K562 (cell line): Measurements from ENCODE around the gene AMZ2. TPM values are rescaled to one million over a fixed set of nuclear protein-coding genes. Genes with fewer than 3 reads are reported as not detected.
"Not testable (repeated sequence)": the region's sequence is repeated elsewhere in the genome, so short reads cannot be mapped to it uniquely, and the experiment has no call there.

Experiments used
- ATAC-seq: fragments of 200-7000 bp; cut with Tn5 transposase; 3 replicates; pipeline ENCODE4 v1.9.1; 2020; ENCODE audit warnings: moderate library complexity
- BruUV-seq: library from RNA; stranded (reverse); fragments of 400-500 nt; replicated peaks from 2 replicates; lab custom pipeline; 2021; lab: Mats Ljungman, UMichigan
- CTCF ChIA-PET: fragments of 300-600 bp; formaldehyde crosslinking; extraction: SDS; loops from one replicate; lab custom pipeline; 2021; ENCODE audit warnings: low intra/inter-chr PET ratio; lab: Yijun Ruan, JAX
- POLR2A ChIA-PET: fragments of 300-600, 350-650 bp; sonication (Branson Sonifier 250); formaldehyde crosslinking; extraction: SDS; loops from one replicate; lab custom pipeline; 2021; ENCODE audit warnings: antibody characterized with exemption, inconsistent platforms; lab: Yijun Ruan, JAX
- DNase-seq, 4 experiments: peaks; one replicate each; pipeline versions ENCODE4 v3.0.0 to v3.0.0-alpha.2; 2011 to 2018; ENCODE audit warnings: low spot score in 3 of 4, mixed read lengths in 3 of 4; ENCODE audit errors: extremely low read depth in 1 of 4
- FAIRE-seq: peaks from 2 replicates; lab custom pipeline; 2011; peaks lifted over from hg19 to GRCh38; lab: Jason Lieb, UNC
- H2AFZ ChIP-seq: 2 replicates; pipeline ENCODE4 v1.6.0; 2011; ENCODE audit warnings: low read depth, low read length, control low read depth, inconsistent platforms
- H3K27ac ChIP-seq: fragments of 200-600 bp; 3 replicates; pipeline ENCODE4 v1.8.0; 2011; ENCODE audit warnings: low read depth, mild to moderate bottlenecking, control low read depth, inconsistent platforms, low read length, moderate library complexity, mixed read lengths; ENCODE audit errors: extremely low read depth
- H3K27me3 ChIP-seq, 2 experiments: fragments of 300-600 bp in 1 of 2; 2 replicates in 1 of 2; 3 replicates in 1 of 2; pipeline versions ENCODE4 v1.6.0 to v1.8.0; 2011; ENCODE audit warnings: inconsistent platforms in 2 of 2, low read length in 2 of 2, mild to moderate bottlenecking in 1 of 2, mixed read lengths in 1 of 2, moderate library complexity in 1 of 2; ENCODE audit not compliant: control insufficient read depth in 2 of 2, insufficient read depth in 2 of 2
- H3K36me3 ChIP-seq: fragments of 300-600 bp; 3 replicates; pipeline ENCODE4 v1.8.0; 2011; ENCODE audit warnings: mild to moderate bottlenecking, low read length, inconsistent platforms; ENCODE audit not compliant: control insufficient read depth, insufficient read depth
- H3K4me1 ChIP-seq, 2 experiments: fragments of 200-600 bp in 1 of 2; replicated peaks in 1 of 2; 2 replicates in 1 of 2; 3 replicates in 1 of 2; pipeline versions ENCODE4 v1.5.1 to v1.8.0; 2011; ENCODE audit warnings: inconsistent platforms in 2 of 2, low read length in 2 of 2, mild to moderate bottlenecking in 1 of 2, mixed read lengths in 1 of 2, moderate library complexity in 1 of 2; ENCODE audit not compliant: control insufficient read depth in 2 of 2, insufficient read depth in 2 of 2
- H3K4me2 ChIP-seq: 2 replicates; pipeline ENCODE4 v1.6.1; 2011; ENCODE audit warnings: low read length, control low read depth, inconsistent platforms, mixed read lengths; ENCODE audit not compliant: insufficient read depth
- H3K4me3 ChIP-seq: fragments of 200-600 bp; sonication (generic), shearing (Covaris generic); 2 replicates; pipeline ENCODE4 v1.5.1; 2016; ENCODE audit warnings: control low read depth, inconsistent platforms
- H3K79me2 ChIP-seq: fragments of 200-600 bp; 3 replicates; pipeline ENCODE4 v1.8.0; 2011; ENCODE audit warnings: low read length, inconsistent platforms; ENCODE audit not compliant: control insufficient read depth, insufficient read depth
- H3K9ac ChIP-seq, 2 experiments: 2 replicates each; pipeline versions ENCODE4 v1.6.0 to v1.6.1; 2011; ENCODE audit warnings: low read depth in 2 of 2, low read length in 2 of 2, control low read depth in 1 of 2, inconsistent platforms in 1 of 2, mild to moderate bottlenecking in 1 of 2, mixed read lengths in 1 of 2; ENCODE audit not compliant: insufficient read depth in 1 of 2
- H3K9me1 ChIP-seq: one replicate; pipeline ENCODE4 v1.6.0; 2011; ENCODE audit warnings: inconsistent platforms, mild to moderate bottlenecking, low read length, moderate library complexity; ENCODE audit not compliant: control insufficient read depth, insufficient read depth
- H3K9me3 ChIP-seq: replicated peaks from 2 replicates; pipeline ENCODE4 v1.5.1; 2011; ENCODE audit warnings: low read depth, low read length, inconsistent platforms; ENCODE audit not compliant: control insufficient read depth, insufficient read depth
- H4K20me1 ChIP-seq: replicated peaks from 2 replicates; pipeline ENCODE4 v1.6.1; 2011; ENCODE audit warnings: low read length, inconsistent platforms, mixed read lengths; ENCODE audit not compliant: control insufficient read depth, insufficient read depth
- GABPA ChIP-seq: fragments of 200-800 bp; sonication (Bioruptor generic); conservative IDR thresholded peaks from 2 replicates; pipeline ENCODE4 v1.6.1; 2016; ENCODE audit warnings: low read depth, missing genetic modification characterization, missing compliant biosample characterization
- NFIC ChIP-seq: fragments of 450-650 bp; IDR thresholded peaks from 2 replicates; pipeline ENCODE4 v1.6.1; 2017; ENCODE audit warnings: mild to moderate bottlenecking, inconsistent platforms
- RNF2 ChIP-seq: sonication (generic); IDR thresholded peaks from 2 replicates; pipeline ENCODE4 v1.6.1; 2016
- ZNF384 ChIP-seq: IDR thresholded peaks from 2 replicates; pipeline ENCODE4 v1.6.1; 2012; ENCODE audit warnings: low read depth, low read length, improper control_type of control experiment
- ZZZ3 ChIP-seq: fragments of 450-650 bp; IDR thresholded peaks from 2 replicates; pipeline ENCODE4 v1.6.1; 2016; ENCODE audit warnings: antibody characterized with exemption, mild to moderate bottlenecking, moderate library complexity
- WGBS: fragments of 100-300 bp; shearing (Covaris generic); methylation state at CpG from one replicate; pipeline ENCODE4 v1.1.6; 2016; ENCODE audit warnings: low coverage, mixed read lengths; ENCODE audit not compliant: insufficient coverage; ENCODE audit errors: missing lambda C conversion rate; 5-methylcytosine and 5-hydroxymethylcytosine counted together
- in situ Hi-C: fragments of 300-500 bp; cut with MboI; formaldehyde crosslinking; loops from 4 replicates; pipeline ENCODE4 v1.15.0; 2018; ENCODE audit warnings: inconsistent platforms, mixed read lengths
- intact Hi-C: fragments of 100-400 bp; cut with micrococcal nuclease; formaldehyde crosslinking; loops from 2 replicates; pipeline ENCODE4 v1.14.2; 2022
- polyA plus RNA-seq, 8 experiments: library from polyadenylated mRNA; depleted of rRNA in 4 of 8; stranded (reverse) in 5 of 8; unstranded in 3 of 8; fragments of >200 nt; fragmentation: Nextera tagmentation in 2 of 8; fragmentation: Illumina TruSeq in 1 of 8; extraction: Ambion mirVana in 2 of 8; extraction: Trizol in 1 of 8; gene quantifications; 2 replicates each; pipeline versions ENCODE4 v1.2.1 to v1.2.3, GENCODE V29; 2011 to 2014; ENCODE audit warnings: inconsistent platforms in 1 of 8, missing spikeins in 1 of 8
- total RNA-seq, 7 experiments: library from RNA; depleted of rRNA in 6 of 7; stranded (reverse); fragments of >200 nt in 6 of 7; fragmentation: Illumina TruSeq in 2 of 7; extraction: Trizol in 2 of 7; gene quantifications; 2 replicates each; pipeline versions ENCODE4 v1.2.1 to v1.2.3, GENCODE V29; 2011 to 2021; ENCODE audit warnings: low replicate concordance in 1 of 7

AMZ2 gene
- total and polyA plus RNA-seq, 9 of the 15 experiments (the other 6 are each of a cell fraction or from before 2014, with no cell fraction given), result 22.6 to 92.2 (median 52.6) TPM

DNA sequence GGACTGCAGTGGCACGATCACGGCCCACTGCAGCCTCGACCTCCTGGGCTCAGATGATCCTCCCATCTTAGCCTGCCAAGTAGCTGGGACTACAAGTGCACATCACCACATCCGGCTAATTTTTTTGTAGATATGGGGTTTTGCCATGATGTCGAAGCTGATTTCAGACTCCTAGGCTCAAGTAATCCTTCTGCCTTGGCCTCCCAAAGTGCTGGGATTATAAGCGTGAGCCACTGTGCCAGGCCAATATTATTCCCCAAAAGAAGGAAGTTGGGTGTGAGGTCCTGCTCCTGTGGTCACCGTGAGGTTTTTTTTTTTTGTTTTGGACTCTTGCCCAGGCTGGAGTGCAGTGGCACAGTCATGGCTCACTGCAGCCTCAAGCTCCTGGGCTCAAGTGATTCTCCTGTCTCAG is 1.5 kb downstream of the AMZ2 start:
- WGBS, result 49% methylated on average over 7 of the region's 7 CpGs
- in situ Hi-C loops, result no loop called here
- DNase-seq (peak in 1 of 4 experiments; percentile 18), ATAC-seq (no peak), FAIRE-seq (no peak)
- H3K27me3 ChIP-seq, result no peaks in the 10 kb centered on the region
- intact Hi-C loops, result loop anchor here (5.0 to 10.0 kb wide), 2 partner anchors 37 to 75 kb away; no protein-coding TSS in a partner anchor
- no peaks in the 10 kb centered on the region for H4K20me1 ChIP-seq
- H2AFZ ChIP-seq, result no peak overlapping the region
- peaks cover 11% of the 10 kb centered on the region; the same call in 2 of the 3 replicates for H3K79me2 ChIP-seq
- no TSS peak for BruUV-seq
- no peak overlapping the region for H3K27ac ChIP-seq
- H3K9ac ChIP-seq, result no peak overlapping the region; a peak in 1 of 4 replicates
- peaks cover 5% of the 10 kb centered on the region; the same call in 1 of the 3 replicates for H3K36me3 ChIP-seq
- H3K4me3 ChIP-seq, result no peak overlapping the region
- H3K4me2 ChIP-seq, result no peak overlapping the region
- peaks cover 9 to 26% of the 10 kb centered on the region in 2 experiments; a peak in 4 of 5 replicates for H3K4me1 ChIP-seq
- no peaks in the 10 kb centered on the region for H3K9me3 ChIP-seq
- TF ChIP-seq ZNF384 (peak; percentile 64), GABPA (tag) (0 out of 2 replicates have a peak, but pooled peaks have one; percentile 12), ZZZ3 (no peak), NFIC (peak; percentile 59), RNF2 (no peak)
- TF ChIP-seq, all 486 proteins: peak for 3
- ChIA-PET POLR2A (interaction anchor here (0.7 kb wide), 1 partner anchor 115 kb away, joined by 4 read pairs; no protein-coding TSS in a partner anchor), CTCF (no interaction called here)
- H3K9me1 ChIP-seq, result no peaks in the 10 kb centered on the region

DNA sequence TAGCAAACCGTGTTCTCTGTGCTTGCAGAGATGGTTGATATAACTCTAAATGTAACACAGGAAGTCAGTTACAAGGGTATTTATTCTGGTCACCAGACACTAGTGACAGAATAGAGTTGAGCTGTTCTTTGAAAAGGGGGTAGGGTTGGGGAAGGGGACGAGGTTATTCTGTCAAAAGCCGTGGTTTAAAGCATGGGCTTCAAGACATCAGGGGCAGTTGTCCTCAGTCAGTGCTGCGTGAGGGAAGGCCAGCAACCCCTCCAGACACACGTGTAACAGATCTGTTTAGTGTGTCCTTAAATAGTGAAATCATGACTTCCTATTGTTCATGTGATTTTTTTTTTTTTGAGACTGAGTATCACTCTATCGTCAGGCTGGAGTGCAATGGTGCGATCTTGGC is 5.6 kb downstream of the AMZ2 start:
- H2AFZ ChIP-seq, POLR2A ChIA-PET, intact Hi-C loops, H3K79me2 ChIP-seq, CTCF ChIA-PET, DNase-seq, H3K9ac ChIP-seq, H3K36me3 ChIP-seq, H3K9me1 ChIP-seq, H4K20me1 ChIP-seq, H3K4me2 ChIP-seq, H3K27me3 ChIP-seq, H3K27ac ChIP-seq, H3K9me3 ChIP-seq, BruUV-seq, H3K4me3 ChIP-seq, ATAC-seq: not testable (repeated sequence)
- peak; percentile 19 for FAIRE-seq
- H3K4me1 ChIP-seq, result peaks cover 8 to 20% of the 10 kb centered on the region in 2 experiments
- in situ Hi-C loops, result loop anchor here (25.0 kb wide), 1 partner anchor 509 kb away; no protein-coding TSS in a partner anchor
- 80% methylated on average over 7 of the region's 7 CpGs for WGBS
